Fibroblast of skin of scalp (primary cell): ENCODE measurements around the gene APBB1IP. TPM values are rescaled to one million over a fixed set of nuclear protein-coding genes. Genes with fewer than 3 reads are reported as not detected.
"Not testable (repeated sequence)": the region's sequence is repeated elsewhere in the genome, so short reads cannot be mapped to it uniquely, and the experiment has no call there.

Source experiments
- DNase-seq: peaks from one replicate; pipeline ENCODE4 v3.0.0-alpha.2; 2013
- polyA plus RNA-seq, 2 experiments: library from polyadenylated mRNA; unstranded; fragments of 120-200 nt; gene quantifications; one replicate each; pipeline ENCODE4 v1.2.1, GENCODE V29; 2013; ENCODE audit not compliant: insufficient read length in 2 of 2

Gene APBB1IP
- 0.14 TPM for polyA plus RNA-seq (2013, experiment 1 of 2; ENCODE audit: insufficient read length)
- polyA plus RNA-seq (2013, experiment 2 of 2; ENCODE audit: insufficient read length) = 0.35 TPM

- no peak for DNase-seq
These were observed at the start of gene APBB1IP for GRCh38 chr10:26437637-26438461. TSS of gene APBB1IP (plus strand) at chr10:26438341. CDS start at chr10:26492327, 53,986 bp downstream.

GRCh38 chr10:26389533-26389932, 48.6 kb upstream of the APBB1IP start:
- no peak for DNase-seq

- DNase-seq = no peak
These were observed 46.1 kb upstream of the APBB1IP start for GRCh38 chr10:26391701-26392695.

- DNase-seq = not testable (repeated sequence)
These were observed 39.8 kb upstream of the APBB1IP start for GRCh38 chr10:26398353-26398752.

- no peak for DNase-seq
These were observed 30.7 kb upstream of the APBB1IP start for GRCh38 chr10:26407406-26407969.

- DNase-seq = no peak
These were observed 29.2 kb upstream of the APBB1IP start for GRCh38 chr10:26408858-26409494.

- DNase-seq = no peak
These were observed 27.8 kb upstream of the APBB1IP start for GRCh38 chr10:26410356-26410755.

GRCh38 chr10:26412932-26413331, 25.2 kb upstream of the APBB1IP start:
- no peak for DNase-seq

- DNase-seq = no peak
These were observed 24.8 kb upstream of the APBB1IP start for GRCh38 chr10:26413375-26413774.

GRCh38 chr10:26417136-26417535, 21.0 kb upstream of the APBB1IP start:
- DNase-seq = no peak

GRCh38 chr10:26422977-26423376, 15.2 kb upstream of the APBB1IP start:
- DNase-seq = no peak

GRCh38 chr10:26423722-26424121, 14.4 kb upstream of the APBB1IP start:
- DNase-seq = no peak

GRCh38 chr10:26430641-26431163, 7.4 kb upstream of the APBB1IP start:
- DNase-seq = no peak

- DNase-seq = no peak
These were observed 5.2 kb upstream of the APBB1IP start for GRCh38 chr10:26432938-26433337.

- DNase-seq = no peak
These were observed 2.3 kb upstream of the APBB1IP start for GRCh38 chr10:26435852-26436251.

- DNase-seq = no peak
These were observed 1.3 kb upstream of the APBB1IP start for GRCh38 chr10:26436848-26437247.

GRCh38 chr10:26438534-26439341, 597 bp downstream of the APBB1IP start:
- DNase-seq = no peak

- DNase-seq = no peak
These were observed 1.4 kb downstream of the APBB1IP start for GRCh38 chr10:26439406-26440087.

- no peak for DNase-seq
These were observed 1.9 kb downstream of the APBB1IP start for GRCh38 chr10:26440088-26440470.

GRCh38 chr10:26441491-26442214, 3.5 kb downstream of the APBB1IP start:
- no peak for DNase-seq
